ENCODE data around the gene TCN1. TPM values are rescaled to one million over a fixed set of nuclear protein-coding genes. Genes with fewer than 3 reads are reported as not detected.

Gene TCN1
- total and polyA plus RNA-seq, 9 of the 15 experiments (the other 6 are each of a cell fraction or from before 2014, with no cell fraction given) = 0.63 to 25.9 (median 8.0) TPM

- TF ChIP-seq HLTF (IDR thresholded peaks at IDR 0.05) (no peak), GTF2F1 (IDR thresholded peaks at IDR 0.05; ENCODE audit: low read depth, low read length) (no peak), DEAF1 (CRISPR knock-in tag; IDR thresholded peaks at IDR 0.05) (no peak), MEIS2 (IDR thresholded peaks at IDR 0.05; ENCODE audit: partially characterized antibody) (peak; percentile 50), ZNF146 (CRISPR knock-in tag; IDR thresholded peaks at IDR 0.05; ENCODE audit: unreplicated experiment) (no peak), ILK (tag; IDR thresholded peaks at IDR 0.05; ENCODE audit: borderline replicate concordance, low read depth) (no peak), PURB (CRISPR knock-in tag; IDR thresholded peaks at IDR 0.05; ENCODE audit: low read depth) (no peak), NFE2L1 (tag; IDR thresholded peaks at IDR 0.05; ENCODE audit: borderline replicate concordance, low read depth) (no peak), RFX7 (CRISPR knock-in tag; IDR thresholded peaks at IDR 0.05) (no peak), HIVEP1 (CRISPR knock-in tag; IDR thresholded peaks at IDR 0.05) (no peak), ZC3H8 (IDR thresholded peaks at IDR 0.05) (no peak), ZNF785 (CRISPR knock-in tag; IDR thresholded peaks at IDR 0.05) (no peak), ZBTB40 (IDR thresholded peaks at IDR 0.05) (no peak), ZBTB40 (CRISPR knock-in tag; IDR thresholded peaks at IDR 0.05) (no peak), ZNF12 (CRISPR knock-in tag; IDR thresholded peaks at IDR 0.05) (no peak), RBM17 (IDR thresholded peaks at IDR 0.05; ENCODE audit: borderline replicate concordance, low read depth, low read length) (no peak)
These were observed at the start of gene TCN1 (continued) for GRCh38 chr11:59866397-59866796.

Measured in K562 (cell line).